ENCODE results near the gene PRKN.

GRCh38 chr6:162211777-162212176, 515.8 kb downstream of the PRKN start:
- no peak for TF ChIP-seq POLR2A (IDR thresholded peaks at IDR 0.05)
- no peak for TF ChIP-seq CTCF (IDR thresholded peaks at IDR 0.05)
